ENCODE measurements around the gene CEP162. TPM values are rescaled to one million over a fixed set of nuclear protein-coding genes. Genes with fewer than 3 reads are reported as not detected.
"Not testable (repeated sequence)": the region's sequence is repeated elsewhere in the genome, so short reads cannot be mapped to it uniquely, and the experiment has no call there.

Gene CEP162
- total RNA-seq, 1 donor = 6.0 TPM

GRCh38 chr6:84137051-84137375 lies 90.4 kb downstream of the CEP162 start:
- no peak overlapping the region for H3K4me3 ChIP-seq (ENCODE audit: low read depth, low read length)
- DNase-seq (ENCODE audit: low read depth) = peak; percentile 39
- no peak for TF ChIP-seq CTCF (IDR thresholded peaks at IDR 0.05; ENCODE audit: insufficient read depth, low read depth, low read length)

DNA sequence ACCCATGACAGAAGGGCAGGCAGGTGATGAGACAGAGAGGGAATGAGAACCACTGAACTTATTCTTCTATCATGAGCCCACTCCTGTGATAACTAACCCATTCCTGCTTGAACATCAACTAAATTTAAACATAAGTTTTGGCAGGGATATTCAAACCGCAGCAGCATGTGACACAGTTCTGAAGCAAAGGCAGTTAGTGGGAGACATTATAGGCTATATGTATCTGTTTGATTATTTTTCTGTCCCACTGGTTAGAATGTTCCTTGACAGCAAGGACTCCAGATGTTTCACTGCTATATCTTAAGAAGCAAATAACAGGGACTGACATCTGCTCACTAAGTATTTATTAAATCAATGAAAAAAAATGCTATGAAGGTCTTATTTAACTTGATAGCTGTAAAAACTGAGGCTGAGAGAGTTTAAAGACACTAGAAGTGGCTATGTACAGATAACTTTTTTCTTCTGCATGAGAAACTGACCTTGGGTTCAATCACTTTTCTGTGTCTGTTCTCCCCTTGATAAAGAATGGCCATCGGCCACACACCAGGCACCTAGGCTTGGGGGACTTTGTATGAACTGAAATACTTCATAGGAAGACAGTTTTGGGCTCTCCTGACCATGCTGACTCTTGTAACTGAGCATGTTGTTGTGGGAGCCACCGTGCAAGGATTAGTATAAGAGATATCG lies 90.9 kb downstream of the CEP162 start:
- H3K4me3 ChIP-seq (ENCODE audit: low read depth, low read length) = no peak overlapping the region
- DNase-seq (ENCODE audit: low read depth) = no peak
- TF ChIP-seq CTCF (IDR thresholded peaks at IDR 0.05; ENCODE audit: insufficient read depth, low read depth, low read length) = no peak

DNA sequence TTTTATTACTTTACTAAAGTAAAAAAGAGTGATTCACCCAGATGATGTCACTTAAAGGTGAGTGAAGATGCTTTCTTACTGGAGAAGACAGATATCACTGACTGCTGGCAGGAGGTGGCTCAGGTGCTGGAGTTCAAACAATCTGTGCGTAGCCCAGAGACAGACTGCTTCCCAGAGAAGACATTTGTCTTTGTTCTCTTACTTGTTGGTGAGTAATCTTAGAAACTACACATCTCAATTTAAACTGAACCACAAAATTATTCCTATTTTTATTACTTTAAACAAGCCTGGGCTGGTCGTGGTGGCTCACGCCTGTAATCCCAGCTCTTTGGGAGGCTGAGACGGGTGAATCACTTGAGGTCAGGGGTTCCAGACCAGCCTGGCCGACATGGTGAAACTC lies 92.2 kb downstream of the CEP162 start:
- TF ChIP-seq CTCF (IDR thresholded peaks at IDR 0.05; ENCODE audit: insufficient read depth, low read depth, low read length) = no peak
- H3K4me3 ChIP-seq (ENCODE audit: low read depth, low read length) = no peak overlapping the region
- no peak for DNase-seq (ENCODE audit: low read depth)

- H3K4me3 ChIP-seq (ENCODE audit: low read depth, low read length); DNase-seq (ENCODE audit: low read depth): not testable (repeated sequence)
Measured at GRCh38 chr6:84133385-84133784, 94.1 kb downstream of the CEP162 start.

DNA sequence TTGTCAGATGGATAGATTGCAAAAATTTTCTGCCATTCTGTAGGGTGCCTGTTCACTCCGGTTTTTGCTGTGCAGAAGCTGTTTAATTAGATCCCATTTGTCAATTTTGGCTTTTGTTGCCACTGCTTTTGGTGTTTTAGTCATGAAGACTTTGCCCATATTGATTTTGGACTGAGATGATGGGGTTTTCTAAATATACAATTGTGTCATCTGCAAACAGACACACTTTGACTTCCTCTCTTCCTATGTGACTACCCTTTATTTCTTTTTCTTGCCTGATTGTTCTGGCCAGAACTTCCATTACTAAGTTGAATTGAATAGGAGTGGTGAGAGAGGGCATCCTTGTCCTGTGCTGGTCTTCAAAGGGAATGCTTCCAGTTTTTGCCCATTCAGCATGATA lies 97.9 kb downstream of the CEP162 start:
- not testable (repeated sequence) for H3K4me3 ChIP-seq (ENCODE audit: low read depth, low read length); DNase-seq (ENCODE audit: low read depth)

- no peak for TF ChIP-seq CTCF (IDR thresholded peaks at IDR 0.05; ENCODE audit: insufficient read depth, low read depth, low read length)
- DNase-seq (ENCODE audit: low read depth) = no peak
- no peak overlapping the region for H3K4me3 ChIP-seq (ENCODE audit: low read depth, low read length)
Measured at GRCh38 chr6:84123186-84123585, 104.3 kb downstream of the CEP162 start.

DNA sequence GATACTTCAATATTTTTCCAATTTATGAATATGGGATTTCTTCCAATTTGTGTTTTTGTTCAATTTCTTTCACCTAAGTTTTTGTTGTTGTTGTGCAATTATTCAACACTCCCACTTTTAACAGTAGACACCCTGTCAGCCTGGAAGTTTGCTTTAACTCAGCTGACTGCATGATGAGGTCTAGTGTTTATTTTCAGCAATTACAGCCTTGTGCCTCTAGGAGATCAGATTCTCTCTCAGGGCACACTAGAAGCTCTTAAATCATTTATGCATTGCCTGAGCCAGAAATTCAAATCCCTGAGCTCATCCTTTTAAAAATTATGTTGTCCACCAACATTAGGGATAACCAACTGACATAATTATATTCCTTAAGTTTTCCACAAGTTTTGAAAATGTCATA lies 108.2 kb downstream of the CEP162 start:
- DNase-seq (ENCODE audit: low read depth) = peak; percentile 6
- TF ChIP-seq CTCF (IDR thresholded peaks at IDR 0.05; ENCODE audit: insufficient read depth, low read depth, low read length) = no peak
- no peak overlapping the region for H3K4me3 ChIP-seq (ENCODE audit: low read depth, low read length)

DNA sequence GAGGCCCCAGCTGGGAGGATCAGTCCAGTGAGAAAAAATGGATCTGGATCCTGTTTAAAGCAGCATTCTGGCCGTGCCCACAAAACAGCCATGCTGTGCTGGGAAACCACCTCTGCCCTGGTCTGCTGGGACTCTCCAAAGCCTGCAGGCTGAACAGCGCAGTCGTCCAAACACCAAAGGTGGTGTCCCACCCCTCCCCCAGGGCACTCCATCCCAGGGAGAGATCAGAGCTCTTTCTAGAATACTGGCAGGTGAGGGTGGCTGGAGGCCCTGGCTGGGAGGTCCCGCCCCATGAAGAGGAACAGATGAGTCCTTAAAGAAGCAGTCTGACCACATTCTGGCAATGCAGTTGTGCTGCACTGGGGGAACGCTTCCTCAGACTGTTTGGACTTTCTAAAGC lies 109.3 kb downstream of the CEP162 start:
- no peak for DNase-seq (ENCODE audit: low read depth)
- TF ChIP-seq CTCF (IDR thresholded peaks at IDR 0.05; ENCODE audit: insufficient read depth, low read depth, low read length) = no peak
- H3K4me3 ChIP-seq (ENCODE audit: low read depth, low read length) = no peak overlapping the region

- H3K4me3 ChIP-seq (ENCODE audit: low read depth, low read length) = not testable (repeated sequence)
Measured at GRCh38 chr6:84114933-84115594, 112.4 kb downstream of the CEP162 start.

DNA sequence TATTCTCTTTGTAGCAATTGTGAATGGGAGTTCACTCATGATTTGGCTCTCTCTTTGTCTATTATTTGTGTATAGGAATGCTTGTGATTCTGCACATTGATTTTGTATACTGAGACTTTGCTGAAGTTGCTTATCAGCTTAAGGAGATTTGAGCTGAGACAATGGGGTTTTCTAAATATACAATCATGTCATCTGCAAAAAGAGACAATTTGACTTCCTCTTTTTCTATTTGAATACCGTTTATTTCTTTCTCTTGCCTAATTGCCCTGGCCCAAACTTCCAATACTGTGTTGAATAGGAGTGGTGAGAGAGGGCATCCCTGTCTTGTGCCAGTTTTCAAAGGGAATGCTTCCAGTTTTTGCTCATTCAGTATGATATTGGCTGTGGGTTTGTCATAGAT lies 116.1 kb downstream of the CEP162 start:
- not testable (repeated sequence) for H3K4me3 ChIP-seq (ENCODE audit: low read depth, low read length); DNase-seq (ENCODE audit: low read depth)

More at GRCh38 chr6:84114933-84115594, 112.4 kb downstream of the CEP162 start:
- DNase-seq (ENCODE audit: low read depth) = not testable (repeated sequence)
